ENCODE measurements around the gene PCGF3.
"Not testable (repeated sequence)": the region's sequence is repeated elsewhere in the genome, so short reads cannot be mapped to it uniquely, and the experiment has no call there.

The PCGF3 gene

GRCh38 chr4:688854-689681, 16.6 kb upstream of the PCGF3 start, which contains the start of gene SLC49A3:
TSS of gene SLC49A3 (minus strand) at chr4:689151. CDS start at chr4:689127, 24 bp downstream.
- Histone ChIP-seq H3K36me3 (ENCODE audit: control insufficient read depth in 5 of 5, insufficient read depth in 5 of 5, low read length in 5 of 5) (peaks cover 0 to 9% (median 3%) of the 10 kb centered on the region in 5 donors), H3K9me3 (ENCODE audit: control insufficient read depth in 5 of 5, low read length in 5 of 5) (no peaks in the 10 kb centered on the region), H3K27me3 (ENCODE audit: control insufficient read depth in 5 of 5, insufficient read depth in 4 of 5, low read length in 5 of 5) (peaks cover 0 to 5% (median 3%) of the 10 kb centered on the region in 5 donors), H3K4me3 (ENCODE audit: low read depth in 1 of 5, low read length in 5 of 5) (peak within 1 kb of the TSS; percentile 68 to 82 (median 75)), H3K9ac (ENCODE audit: low read length in 5 of 5) (peak within 1 kb of the TSS; percentile 73 to 84 (median 82)), H3K27ac (ENCODE audit: low read depth, low read length) (peak within 1 kb of the TSS; percentile 92), H3K4me1 (ENCODE audit: control insufficient read depth in 5 of 5, insufficient read depth in 5 of 5, low read length in 5 of 5) (peaks cover 6 to 40% (median 36%) of the 10 kb centered on the region in 5 donors)

- Histone ChIP-seq H3K9ac (ENCODE audit: low read length in 5 of 5) (peak overlapping the region in 4 of 5 donors; percentile 57 to 84 (median 82)), H3K9me3 (ENCODE audit: control insufficient read depth in 5 of 5, low read length in 5 of 5) (no peaks in the 10 kb centered on the region), H3K27me3 (ENCODE audit: control insufficient read depth in 5 of 5, insufficient read depth in 4 of 5, low read length in 5 of 5) (peaks cover 0 to 5% (median 3%) of the 10 kb centered on the region in 5 donors), H3K27ac (ENCODE audit: low read depth, low read length) (peak overlapping the region; percentile 92), H3K36me3 (ENCODE audit: control insufficient read depth in 5 of 5, insufficient read depth in 5 of 5, low read length in 5 of 5) (peaks cover 0 to 9% (median 3%) of the 10 kb centered on the region in 5 donors), H3K4me1 (ENCODE audit: control insufficient read depth in 5 of 5, insufficient read depth in 5 of 5, low read length in 5 of 5) (peaks cover 6 to 38% (median 34%) of the 10 kb centered on the region in 5 donors), H3K4me3 (ENCODE audit: low read depth in 1 of 5, low read length in 5 of 5) (peak overlapping the region; percentile 68 to 82 (median 75))
These were observed 15.9 kb upstream of the PCGF3 start for GRCh38 chr4:689723-690122.

GRCh38 chr4:692771-693554, 12.7 kb upstream of the PCGF3 start:
- H3K4me1 ChIP-seq (ENCODE audit: control insufficient read depth in 5 of 5, insufficient read depth in 5 of 5, low read length in 5 of 5): peaks cover under 1 to 19% (median 18%) of the 10 kb centered on the region in 5 donors
- H3K9me3 ChIP-seq (ENCODE audit: control insufficient read depth in 5 of 5, low read length in 5 of 5): no peaks in the 10 kb centered on the region
- no peak overlapping the region for H3K4me3 ChIP-seq (ENCODE audit: low read depth in 1 of 5, low read length in 5 of 5)
- no peaks in the 10 kb centered on the region for H3K36me3 ChIP-seq (ENCODE audit: control insufficient read depth in 5 of 5, insufficient read depth in 5 of 5, low read length in 5 of 5)
- H3K9ac ChIP-seq (ENCODE audit: low read length in 5 of 5): no peak overlapping the region
- peaks cover 0 to 8% (median 4%) of the 10 kb centered on the region in 5 donors for H3K27me3 ChIP-seq (ENCODE audit: control insufficient read depth in 5 of 5, insufficient read depth in 4 of 5, low read length in 5 of 5)
- no peak overlapping the region for H3K27ac ChIP-seq (ENCODE audit: low read depth, low read length)

- not testable (repeated sequence) for H3K27me3 ChIP-seq (ENCODE audit: control insufficient read depth in 5 of 5, insufficient read depth in 4 of 5, low read length in 5 of 5); H3K4me3 ChIP-seq (ENCODE audit: low read depth in 1 of 5, low read length in 5 of 5); H3K36me3 ChIP-seq (ENCODE audit: control insufficient read depth in 5 of 5, insufficient read depth in 5 of 5, low read length in 5 of 5); H3K9ac ChIP-seq (ENCODE audit: low read length in 5 of 5); H3K9me3 ChIP-seq (ENCODE audit: control insufficient read depth in 5 of 5, low read length in 5 of 5); H3K27ac ChIP-seq (ENCODE audit: low read depth, low read length)
- H3K4me1 ChIP-seq (ENCODE audit: control insufficient read depth in 5 of 5, insufficient read depth in 5 of 5, low read length in 5 of 5): peaks cover 0 to 11% (median 7%) of the 10 kb centered on the region in 5 donors
These were observed 11.2 kb upstream of the PCGF3 start for GRCh38 chr4:694341-694940.

GRCh38 chr4:699816-700580, 5.6 kb upstream of the PCGF3 start:
- Histone ChIP-seq H3K36me3 (ENCODE audit: control insufficient read depth in 5 of 5, insufficient read depth in 5 of 5, low read length in 5 of 5) (no peaks in the 10 kb centered on the region), H3K4me3 (ENCODE audit: low read depth in 1 of 5, low read length in 5 of 5) (no peak overlapping the region), H3K9ac (ENCODE audit: low read length in 5 of 5) (no peak overlapping the region), H3K27me3 (ENCODE audit: control insufficient read depth in 5 of 5, insufficient read depth in 4 of 5, low read length in 5 of 5) (peaks cover 0 to 6% (median 0%) of the 10 kb centered on the region in 5 donors), H3K9me3 (ENCODE audit: control insufficient read depth in 5 of 5, low read length in 5 of 5) (no peaks in the 10 kb centered on the region), H3K4me1 (ENCODE audit: control insufficient read depth in 5 of 5, insufficient read depth in 5 of 5, low read length in 5 of 5) (peaks cover 0 to 18% (median 8%) of the 10 kb centered on the region in 5 donors), H3K27ac (ENCODE audit: low read depth, low read length) (no peak overlapping the region)

GRCh38 chr4:700587-701264, 4.9 kb upstream of the PCGF3 start:
- H3K9me3 ChIP-seq (ENCODE audit: control insufficient read depth in 5 of 5, low read length in 5 of 5): no peaks in the 10 kb centered on the region
- H3K27ac ChIP-seq (ENCODE audit: low read depth, low read length): no peak overlapping the region
- no peak overlapping the region for H3K4me3 ChIP-seq (ENCODE audit: low read depth in 1 of 5, low read length in 5 of 5)
- H3K27me3 ChIP-seq (ENCODE audit: control insufficient read depth in 5 of 5, insufficient read depth in 4 of 5, low read length in 5 of 5): no peaks in the 10 kb centered on the region
- no peaks in the 10 kb centered on the region for H3K36me3 ChIP-seq (ENCODE audit: control insufficient read depth in 5 of 5, insufficient read depth in 5 of 5, low read length in 5 of 5)
- no peak overlapping the region for H3K9ac ChIP-seq (ENCODE audit: low read length in 5 of 5)
- H3K4me1 ChIP-seq (ENCODE audit: control insufficient read depth in 5 of 5, insufficient read depth in 5 of 5, low read length in 5 of 5): peaks cover 0 to 22% (median 12%) of the 10 kb centered on the region in 5 donors

GRCh38 chr4:702618-703048, 3.0 kb upstream of the PCGF3 start:
- no peak overlapping the region for H3K9ac ChIP-seq (ENCODE audit: low read length in 5 of 5)

GRCh38 chr4:703336-704197, 2.1 kb upstream of the PCGF3 start:
- H3K4me1 ChIP-seq (ENCODE audit: control insufficient read depth in 5 of 5, insufficient read depth in 5 of 5, low read length in 5 of 5): peaks cover 4 to 47% (median 29%) of the 10 kb centered on the region in 5 donors
- no peak overlapping the region for H3K9ac ChIP-seq (ENCODE audit: low read length in 5 of 5)
- no peaks in the 10 kb centered on the region for H3K9me3 ChIP-seq (ENCODE audit: control insufficient read depth in 5 of 5, low read length in 5 of 5)
- H3K27me3 ChIP-seq (ENCODE audit: control insufficient read depth in 5 of 5, insufficient read depth in 4 of 5, low read length in 5 of 5): no peaks in the 10 kb centered on the region
- H3K27ac ChIP-seq (ENCODE audit: low read depth, low read length): no peak overlapping the region
- no peaks in the 10 kb centered on the region for H3K36me3 ChIP-seq (ENCODE audit: control insufficient read depth in 5 of 5, insufficient read depth in 5 of 5, low read length in 5 of 5)
- no peak overlapping the region for H3K4me3 ChIP-seq (ENCODE audit: low read depth in 1 of 5, low read length in 5 of 5)

More at GRCh38 chr4:702618-703048, 3.0 kb upstream of the PCGF3 start:
- no peaks in the 10 kb centered on the region for H3K27me3 ChIP-seq (ENCODE audit: control insufficient read depth in 5 of 5, insufficient read depth in 4 of 5, low read length in 5 of 5)
- H3K27ac ChIP-seq (ENCODE audit: low read depth, low read length): no peak overlapping the region
- no peak overlapping the region for H3K4me3 ChIP-seq (ENCODE audit: low read depth in 1 of 5, low read length in 5 of 5)
- H3K4me1 ChIP-seq (ENCODE audit: control insufficient read depth in 5 of 5, insufficient read depth in 5 of 5, low read length in 5 of 5): peaks cover 0 to 39% (median 22%) of the 10 kb centered on the region in 5 donors
- H3K36me3 ChIP-seq (ENCODE audit: control insufficient read depth in 5 of 5, insufficient read depth in 5 of 5, low read length in 5 of 5): no peaks in the 10 kb centered on the region
- no peaks in the 10 kb centered on the region for H3K9me3 ChIP-seq (ENCODE audit: control insufficient read depth in 5 of 5, low read length in 5 of 5)

Measured in subcutaneous abdominal adipose tissue (tissue), 5 donors.